HepG2 (cell line): ENCODE measurements around the gene STK40. TPM values are rescaled to one million over a fixed set of nuclear protein-coding genes. Genes with fewer than 3 reads are reported as not detected.

Experiments
- AGO2 ChIP-seq: fragments of 200-400 bp; formaldehyde crosslinking; optimal IDR thresholded peaks from 2 replicates; pipeline ENCODE3; 2017; ENCODE audit warnings: mild to moderate bottlenecking, low read depth, low read length, moderate library complexity
- ARNTL ChIP-seq: sonication (generic); formaldehyde crosslinking; IDR thresholded peaks from 2 replicates; pipeline ENCODE4 v1.4.0; 2020; ENCODE audit warnings: mild to moderate bottlenecking, missing genetic modification reagents
- FOXO1 ChIP-seq: sonication (generic); formaldehyde crosslinking; IDR thresholded peaks from 2 replicates; pipeline ENCODE4 v1.4.0; 2020; ENCODE audit warnings: missing genetic modification reagents
- HNF1A ChIP-seq, 2 experiments: sonication (generic) in 1 of 2; formaldehyde crosslinking in 1 of 2; IDR thresholded peaks; 2 replicates each; pipeline versions ENCODE4 v1.4.0 to v1.6.1; 2016 to 2020; ENCODE audit warnings: borderline replicate concordance in 1 of 2, low read depth in 1 of 2, mild to moderate bottlenecking in 1 of 2, missing genetic modification reagents in 1 of 2
- IRF9 ChIP-seq: sonication (generic); formaldehyde crosslinking; IDR thresholded peaks from 2 replicates; pipeline ENCODE4 v1.8.0; 2022; ENCODE audit warnings: missing genetic modification reagents, mild to moderate bottlenecking, borderline replicate concordance
- ISL2 ChIP-seq: sonication (generic); formaldehyde crosslinking; IDR thresholded peaks from 2 replicates; pipeline ENCODE4 v1.5.0; 2020; ENCODE audit warnings: missing genetic modification reagents
- JUNB ChIP-seq: sonication (generic); formaldehyde crosslinking; IDR thresholded peaks from 2 replicates; pipeline ENCODE4 v1.8.0; 2022; ENCODE audit warnings: missing genetic modification reagents, mild to moderate bottlenecking, borderline replicate concordance
- KAT8 ChIP-seq: IDR thresholded peaks from 2 replicates; pipeline ENCODE4 v1.6.1; 2016; ENCODE audit warnings: missing genetic modification reagents, missing compliant biosample characterization
- LRRFIP1 ChIP-seq: sonication (generic); formaldehyde crosslinking; conservative IDR thresholded peaks from 2 replicates; pipeline ENCODE4 v1.4.0; 2020; ENCODE audit warnings: missing genetic modification reagents
- MAZ ChIP-seq, 2 experiments: sonication (generic) in 1 of 2; formaldehyde crosslinking in 1 of 2; IDR thresholded peaks; 2 replicates each; pipeline versions ENCODE4 v1.5.0 to v1.6.1; 2012 to 2020; ENCODE audit warnings: low read depth in 2 of 2, mild to moderate bottlenecking in 2 of 2, borderline replicate concordance in 1 of 2, improper control_type of control experiment in 1 of 2, low read length in 1 of 2, missing genetic modification reagents in 1 of 2, moderate library complexity in 1 of 2
- NONO ChIP-seq, 2 experiments: fragments of 450-650 bp in 1 of 2; sonication (generic) in 1 of 2; formaldehyde crosslinking in 1 of 2; IDR thresholded peaks in 1 of 2; conservative IDR thresholded peaks in 1 of 2; 2 replicates each; pipeline versions ENCODE4 v1.6.1 to v1.8.0; 2017 to 2022; ENCODE audit warnings: mild to moderate bottlenecking in 1 of 2, missing genetic modification reagents in 1 of 2, moderate library complexity in 1 of 2
- PHF21A ChIP-seq: sonication (generic); formaldehyde crosslinking; IDR thresholded peaks from 2 replicates; pipeline ENCODE4 v1.5.0; 2020; ENCODE audit warnings: mild to moderate bottlenecking, missing genetic modification reagents
- RAD21 ChIP-seq: fragments of 450-650 bp; formaldehyde crosslinking; IDR thresholded peaks from 2 replicates; pipeline ENCODE4 v1.5.0; 2020; ENCODE audit warnings: mild to moderate bottlenecking
- RXRA ChIP-seq: sonication (generic); formaldehyde crosslinking; IDR thresholded peaks from 2 replicates; pipeline ENCODE4 v1.5.1; 2020; ENCODE audit warnings: missing genetic modification reagents
- SAP130 ChIP-seq: IDR thresholded peaks from 2 replicates; pipeline ENCODE4 v1.6.1; 2016; ENCODE audit warnings: low read depth
- SMAD3 ChIP-seq: sonication (generic); formaldehyde crosslinking; IDR thresholded peaks from 2 replicates; pipeline ENCODE4 v1.4.0; 2020; ENCODE audit warnings: missing genetic modification reagents
- ZFY ChIP-seq: sonication (generic); formaldehyde crosslinking; IDR thresholded peaks from 2 replicates; pipeline ENCODE4 v1.4.0; 2020; ENCODE audit warnings: missing genetic modification reagents
- ZMYM2 ChIP-seq: sonication (generic); formaldehyde crosslinking; IDR thresholded peaks from 2 replicates; pipeline ENCODE4 v1.8.0; 2022; ENCODE audit warnings: mild to moderate bottlenecking, missing genetic modification reagents
- ZNF282 ChIP-seq: fragments of 450-650 bp; IDR thresholded peaks from 2 replicates; pipeline ENCODE4 v1.6.1; 2018; ENCODE audit not compliant: partially characterized antibody
- ZNF564 ChIP-seq: sonication (generic); formaldehyde crosslinking; IDR thresholded peaks from 2 replicates; pipeline ENCODE4 v1.8.1; 2023; ENCODE audit warnings: mild to moderate bottlenecking, missing genetic modification reagents
- ZNF652 ChIP-seq: IDR thresholded peaks from 2 replicates; pipeline ENCODE4 v1.6.1; 2016; ENCODE audit warnings: low read depth, borderline replicate concordance
- polyA plus RNA-seq, 8 experiments: library from polyadenylated mRNA; depleted of rRNA in 3 of 8; stranded (reverse) in 7 of 8; unstranded in 1 of 8; fragments of >200 nt; fragmentation: Illumina TruSeq in 4 of 8; extraction: Trizol in 4 of 8; gene quantifications; 2 replicates each; pipeline versions ENCODE4 v1.2.1 to v1.2.3, GENCODE V29; 2011 to 2016; ENCODE audit warnings: low read depth in 4 of 8, missing spikeins in 1 of 8, mixed read lengths in 1 of 8; ENCODE audit not compliant: insufficient read depth in 1 of 8
- total RNA-seq, 5 experiments: library from RNA; depleted of rRNA; stranded (reverse); fragments of >200 nt; fragmentation: Illumina TruSeq; extraction: Trizol; gene quantifications; 2 replicates each; pipeline ENCODE4 v1.2.3, GENCODE V29; 2016; ENCODE audit warnings: low read depth in 1 of 5

Gene STK40
- total and polyA plus RNA-seq, 2 of the 13 experiments (the other 11 are each of a cell fraction or from before 2014, with no cell fraction given), result 33.8 to 35.1 TPM

GRCh38 chr1:36323636-36324352, 61.9 kb downstream of the STK40 start, which contains the start of gene EVA1B (continued):
- TF ChIP-seq FOXO1 (CRISPR knock-in tag), result peak; percentile 29; the same call in 1 of the 2 replicates
- TF ChIP-seq NONO (IDR thresholded peaks at IDR 0.05), result no peak
- peak; percentile 56; the same call in 1 of the 2 replicates for TF ChIP-seq NONO (CRISPR knock-in tag; conservative IDR thresholded peaks at IDR 0.05)
- TF ChIP-seq PHF21A, result peak; percentile 70
- TF ChIP-seq SMAD3 (CRISPR knock-in tag), result 0 out of 2 replicates have a peak, but pooled peaks have one; percentile 63
- TF ChIP-seq IRF9 (CRISPR knock-in tag), result peak; percentile 29; the same call in 1 of the 2 replicates
- TF ChIP-seq KAT8 (CRISPR knock-in tag), result peak; percentile 72
- TF ChIP-seq HNF1A (IDR thresholded peaks at IDR 0.05; ENCODE audit: low read depth), result peak; percentile 89
- peak; percentile 97 for TF ChIP-seq HNF1A (CRISPR knock-in tag; IDR thresholded peaks at IDR 0.05; ENCODE audit: borderline replicate concordance)
- TF ChIP-seq ISL2 (CRISPR knock-in tag), result 0 out of 2 replicates have a peak, but pooled peaks have one; percentile 30
- no peak for TF ChIP-seq ZNF564 (CRISPR knock-in tag)
- 0 out of 2 replicates have a peak, but pooled peaks have one; percentile 29 for TF ChIP-seq ZMYM2 (CRISPR knock-in tag)
- peak; percentile 75 for TF ChIP-seq ZFY
- no peak for TF ChIP-seq JUNB (CRISPR knock-in tag)
- TF ChIP-seq RAD21 (CRISPR knock-in tag), result peak; percentile 22; the same call in 1 of the 2 replicates
- peak; percentile 74; the same call in 1 of the 2 replicates for TF ChIP-seq RXRA
- TF ChIP-seq MAZ (IDR thresholded peaks at IDR 0.05; ENCODE audit: borderline replicate concordance, low read depth, low read length), result 0 out of 2 replicates have a peak, but pooled peaks have one; percentile 11
- peak; percentile 54; the same call in 1 of the 2 replicates for TF ChIP-seq MAZ (CRISPR knock-in tag; IDR thresholded peaks at IDR 0.05; ENCODE audit: low read depth)
- TF ChIP-seq LRRFIP1 (CRISPR knock-in tag), result no peak
- peak; percentile 60 for TF ChIP-seq AGO2
- TF ChIP-seq SAP130, result peak; percentile 92
- no peak for TF ChIP-seq ZNF282
- TF ChIP-seq ARNTL (CRISPR knock-in tag), result peak; percentile 65; the same call in 1 of the 2 replicates
- TF ChIP-seq ZNF652, result peak; percentile 70
